B cell (primary cell): Measurements from ENCODE around the gene SAP30L.

Experiments used
- EZH2 ChIP-seq: IDR thresholded peaks from 2 replicates; pipeline ENCODE4 v1.6.1; 2012; ENCODE audit warnings: borderline replicate concordance, low read depth, mild to moderate bottlenecking, moderate library complexity, low read length; ENCODE audit not compliant: insufficient read depth, poor library complexity, severe bottlenecking
- TF ChIP-seq, protein P1 (sequence below): fragments of 200-600 bp; IDR thresholded peaks from one replicate; pipeline ENCODE4 v1.8.0; 2022; ENCODE audit warnings: antibody characterized with exemption, mild to moderate bottlenecking

DNA sequence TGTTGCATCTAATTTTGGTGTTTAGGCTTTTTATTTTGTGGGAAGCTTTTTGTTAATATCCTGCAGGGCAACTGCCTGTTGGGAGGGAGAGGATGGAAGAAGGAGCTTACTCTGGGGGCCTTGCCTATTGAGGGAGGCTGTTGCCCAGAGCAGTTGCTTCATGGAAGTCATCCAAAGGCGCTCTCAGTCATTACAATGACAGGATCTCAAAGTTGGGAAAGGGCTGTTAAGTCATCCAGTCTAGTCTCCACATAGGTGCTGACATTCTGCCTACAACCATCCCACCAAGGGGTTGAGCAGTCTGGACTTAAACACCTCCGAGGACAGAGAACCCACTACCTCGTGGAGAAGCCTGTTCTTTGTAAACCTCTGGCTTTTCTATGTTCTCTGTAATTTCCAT, 13.2 kb downstream of the SAP30L start:
- TF ChIP-seq, protein P1, sequence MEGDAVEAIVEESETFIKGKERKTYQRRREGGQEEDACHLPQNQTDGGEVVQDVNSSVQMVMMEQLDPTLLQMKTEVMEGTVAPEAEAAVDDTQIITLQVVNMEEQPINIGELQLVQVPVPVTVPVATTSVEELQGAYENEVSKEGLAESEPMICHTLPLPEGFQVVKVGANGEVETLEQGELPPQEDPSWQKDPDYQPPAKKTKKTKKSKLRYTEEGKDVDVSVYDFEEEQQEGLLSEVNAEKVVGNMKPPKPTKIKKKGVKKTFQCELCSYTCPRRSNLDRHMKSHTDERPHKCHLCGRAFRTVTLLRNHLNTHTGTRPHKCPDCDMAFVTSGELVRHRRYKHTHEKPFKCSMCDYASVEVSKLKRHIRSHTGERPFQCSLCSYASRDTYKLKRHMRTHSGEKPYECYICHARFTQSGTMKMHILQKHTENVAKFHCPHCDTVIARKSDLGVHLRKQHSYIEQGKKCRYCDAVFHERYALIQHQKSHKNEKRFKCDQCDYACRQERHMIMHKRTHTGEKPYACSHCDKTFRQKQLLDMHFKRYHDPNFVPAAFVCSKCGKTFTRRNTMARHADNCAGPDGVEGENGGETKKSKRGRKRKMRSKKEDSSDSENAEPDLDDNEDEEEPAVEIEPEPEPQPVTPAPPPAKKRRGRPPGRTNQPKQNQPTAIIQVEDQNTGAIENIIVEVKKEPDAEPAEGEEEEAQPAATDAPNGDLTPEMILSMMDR, result no peak
- no peak for TF ChIP-seq EZH2
